Bronchial epithelial cell (primary cell): ENCODE results near the gene KRI1. TPM values are rescaled to one million over a fixed set of nuclear protein-coding genes. Genes with fewer than 3 reads are reported as not detected.

Experiments
- DNase-seq: peaks from one replicate; pipeline ENCODE4 v3.0.0-alpha.2; 2010; ENCODE audit warnings: low read depth
- FAIRE-seq: peaks from 2 replicates; lab custom pipeline; 2011; peaks lifted over from hg19 to GRCh38; lab: Jason Lieb, UNC
- H3K27me3 ChIP-seq: 2 replicates; pipeline ENCODE4 v1.5.1; 2011; ENCODE audit warnings: low read length; ENCODE audit not compliant: control insufficient read depth, insufficient read depth
- H3K36me3 ChIP-seq: 2 replicates; pipeline ENCODE4 v1.5.1; 2011; ENCODE audit warnings: low read length; ENCODE audit not compliant: control insufficient read depth, insufficient read depth
- H3K4me3 ChIP-seq: 2 replicates; pipeline ENCODE4 v1.5.1; 2011; ENCODE audit warnings: mild to moderate bottlenecking, low read depth, low read length, control low read depth
- CTCF ChIP-seq: IDR thresholded peaks from 2 replicates; pipeline ENCODE4 v1.5.1; 2011; ENCODE audit warnings: mild to moderate bottlenecking, moderate library complexity, low read length, control low read depth, inconsistent platforms; ENCODE audit not compliant: insufficient read depth, severe bottlenecking
- total RNA-seq: library from RNA; depleted of rRNA; stranded (reverse); fragments of >200 nt; gene quantifications from 2 replicates; pipeline ENCODE4 v1.2.1, GENCODE V29; 2014

Gene KRI1
- total RNA-seq, 1 donor from 2014 or later = 8.2 TPM

DNA sequence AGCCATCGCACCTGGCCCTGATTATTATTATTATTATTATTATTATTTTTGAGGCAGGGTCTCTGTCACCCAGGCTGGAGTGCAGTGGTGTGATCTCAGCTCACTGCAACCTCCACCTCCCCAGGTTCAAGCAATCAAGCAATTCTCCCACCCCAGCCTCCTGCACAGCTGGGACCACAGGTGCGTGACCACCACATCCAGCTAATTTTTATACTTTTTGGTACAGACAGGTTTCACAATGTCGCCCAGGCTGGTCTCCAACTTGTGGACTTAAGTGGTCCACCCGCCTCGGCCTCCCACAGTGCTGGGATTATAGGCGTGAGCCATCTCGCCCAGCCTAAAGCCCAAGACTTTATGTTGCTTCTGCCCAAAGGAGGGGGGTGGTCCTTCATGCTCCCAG, 27.3 kb upstream of the KRI1 start:
- DNase-seq (no peak), FAIRE-seq (no peak)
- TF ChIP-seq CTCF = no peak
- Histone ChIP-seq H3K4me3 (no peak overlapping the region), H3K36me3 (no peaks in the 10 kb centered on the region), H3K27me3 (no peaks in the 10 kb centered on the region)

GRCh38 chr19:10587839-10588150, 22.0 kb upstream of the KRI1 start:
- DNase-seq (no peak), FAIRE-seq (no peak)
- Histone ChIP-seq H3K4me3 (no peak overlapping the region), H3K36me3 (peaks cover 8% of the 10 kb centered on the region), H3K27me3 (no peaks in the 10 kb centered on the region)
- TF ChIP-seq CTCF = no peak

DNA sequence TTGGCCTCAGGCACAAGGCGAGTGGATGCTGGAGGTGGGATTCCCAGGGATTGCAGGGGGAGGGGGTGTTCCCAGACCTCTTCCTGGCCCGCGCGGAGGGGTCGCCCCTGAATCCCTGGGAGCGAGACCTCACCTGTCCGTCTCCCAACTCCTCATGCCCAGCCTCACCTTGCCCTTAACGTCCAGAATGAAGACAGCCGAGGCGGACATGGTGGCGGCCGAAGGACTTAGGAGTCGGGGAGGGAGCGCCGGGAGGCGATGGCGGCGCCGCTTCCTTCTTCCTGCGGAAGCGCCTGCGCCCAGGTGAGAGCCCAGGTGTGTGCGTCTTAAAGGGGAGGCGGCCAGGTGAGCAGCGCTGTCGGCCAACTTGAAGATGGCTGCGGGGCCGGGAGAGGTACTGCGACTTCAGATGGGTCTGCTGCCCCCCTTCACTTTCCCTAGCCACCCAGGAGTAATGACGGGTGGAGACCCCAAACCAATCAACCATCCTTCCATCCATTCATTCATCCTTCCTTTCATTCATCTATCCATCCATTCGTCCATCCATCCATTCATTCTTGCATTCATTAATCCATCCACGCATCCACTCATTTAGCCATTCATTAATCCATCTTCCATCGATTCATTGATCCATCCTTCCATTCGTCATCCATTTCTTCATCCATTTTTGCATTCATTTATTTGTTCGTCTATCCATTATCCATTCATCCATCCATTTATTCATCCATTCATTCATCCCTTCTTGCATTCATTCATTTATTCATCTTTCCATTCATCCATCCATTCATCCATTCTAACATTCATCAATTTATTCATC, 21.4 kb upstream of the KRI1 start, which contains the start of gene AP1M2:
AP1M2 (minus strand) TSS at position 291 of the 817 bp plus-strand sequence; CDS start at position 210, 81 bp downstream.
- FAIRE-seq (no peak), DNase-seq (peak; percentile 60)
- Histone ChIP-seq H3K4me3 (peak within 1 kb of the TSS; percentile 96), H3K27me3 (no peaks in the 10 kb centered on the region), H3K36me3 (peaks cover 8% of the 10 kb centered on the region)
- no peak for TF ChIP-seq CTCF

- no peak for FAIRE-seq
- H3K36me3 ChIP-seq = peaks cover 11% of the 10 kb centered on the region
- H3K27me3 ChIP-seq = no peaks in the 10 kb centered on the region
- no peak for DNase-seq
- peak overlapping the region; percentile 96 for H3K4me3 ChIP-seq
- no peak for TF ChIP-seq CTCF
Measured at GRCh38 chr19:10586396-10586795, 20.6 kb upstream of the KRI1 start.

DNA sequence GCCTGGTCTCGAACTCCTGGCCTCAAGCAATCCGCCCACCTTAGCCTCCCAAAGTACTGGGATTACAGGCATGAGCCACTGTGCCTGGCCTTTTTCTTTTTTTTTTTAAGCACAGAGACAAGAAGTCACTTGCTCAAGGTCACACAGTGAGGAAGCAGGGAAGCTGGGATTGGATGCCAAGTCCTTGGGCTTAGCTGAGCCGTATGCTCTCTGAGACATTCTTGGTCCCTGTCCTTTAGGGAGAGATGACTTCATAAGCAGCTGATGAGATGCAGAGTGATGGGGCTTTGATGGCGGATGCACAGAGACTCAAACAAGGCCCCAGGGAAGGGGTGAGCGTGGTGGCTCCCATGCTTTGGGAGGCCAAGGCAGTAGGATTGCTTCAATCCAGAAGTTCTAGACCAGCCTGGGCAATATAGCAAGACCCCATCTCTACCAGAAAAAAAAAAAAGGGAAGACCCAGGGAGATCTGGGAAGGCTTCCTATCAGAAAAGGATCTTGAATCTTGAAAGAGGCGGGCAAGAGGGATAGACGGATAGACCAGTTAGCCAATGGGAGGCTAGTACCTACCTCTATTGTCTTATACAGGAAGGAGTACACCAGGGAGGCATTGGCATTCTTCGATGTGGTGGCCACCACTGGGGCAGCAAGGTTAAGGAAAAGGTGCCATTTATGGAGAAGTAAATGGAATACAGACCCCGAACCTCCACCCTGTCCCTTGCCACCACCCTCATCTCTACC, 17.4 kb upstream of the KRI1 start:
- DNase-seq = no peak
- no peak for TF ChIP-seq CTCF
- H3K4me3 ChIP-seq = no peak overlapping the region
- no peaks in the 10 kb centered on the region for H3K27me3 ChIP-seq
- no peak for FAIRE-seq
- peaks cover 30% of the 10 kb centered on the region for H3K36me3 ChIP-seq
